ENCODE measurements around the gene SLC13A3. TPM values are rescaled to one million over a fixed set of nuclear protein-coding genes. Genes with fewer than 3 reads are reported as not detected.

SLC13A3 gene
- total RNA-seq, 1 experiment from 2014 or later, result 0.39 TPM

- peaks cover 11% of the 10 kb centered on the region for H3K27me3 Mint-ChIP-seq (ENCODE audit: insufficient read depth, unreplicated experiment)
- intact Hi-C loops (cut with micrococcal nuclease; ENCODE audit: unreplicated experiment), result no loop called here
- POLR2A ChIA-PET, result no interaction called here
- no peaks in the 10 kb centered on the region for H3K27me3 ChIP-seq (replicated peaks; ENCODE audit: control insufficient read depth, insufficient read depth, low read length)
- TF ChIP-seq CTCF (IDR thresholded peaks at IDR 0.05; ENCODE audit: insufficient read depth in 1 of 2, low read depth in 1 of 2, low read length in 1 of 2, severe bottlenecking in 1 of 2, unreplicated experiment in 1 of 2), result no peak
- DNase-seq, result no peak
- H3K4me3 ChIP-seq (ENCODE audit: low read depth, low read length), result no peak overlapping the region
- H3K9me3 Mint-ChIP-seq (ENCODE audit: unreplicated experiment), result peaks cover 41% of the 10 kb centered on the region
- BruUV-seq (replicated peaks), result no TSS peak
- CTCF ChIA-PET, result no interaction called here
- no peak overlapping the region for H3K27ac Mint-ChIP-seq (ENCODE audit: unreplicated experiment)
- H3K4me1 ChIP-seq, result no peaks in the 10 kb centered on the region
- H3K4me3 Mint-ChIP-seq (ENCODE audit: unreplicated experiment), result no peak overlapping the region
- H3K4me1 Mint-ChIP-seq (ENCODE audit: low read depth, unreplicated experiment), result no peaks in the 10 kb centered on the region
- peaks cover 5% of the 10 kb centered on the region; the same call in 1 of the 2 replicates for H3K9me3 ChIP-seq
- no peaks in the 10 kb centered on the region for H3K36me3 Mint-ChIP-seq (ENCODE audit: insufficient read depth, unreplicated experiment)
- H3K36me3 ChIP-seq (ENCODE audit: control insufficient read depth, insufficient read depth, low read length), result no peaks in the 10 kb centered on the region
Observed at GRCh38 chr20:46660487-46660886, 9.2 kb upstream of the SLC13A3 start.

DNA sequence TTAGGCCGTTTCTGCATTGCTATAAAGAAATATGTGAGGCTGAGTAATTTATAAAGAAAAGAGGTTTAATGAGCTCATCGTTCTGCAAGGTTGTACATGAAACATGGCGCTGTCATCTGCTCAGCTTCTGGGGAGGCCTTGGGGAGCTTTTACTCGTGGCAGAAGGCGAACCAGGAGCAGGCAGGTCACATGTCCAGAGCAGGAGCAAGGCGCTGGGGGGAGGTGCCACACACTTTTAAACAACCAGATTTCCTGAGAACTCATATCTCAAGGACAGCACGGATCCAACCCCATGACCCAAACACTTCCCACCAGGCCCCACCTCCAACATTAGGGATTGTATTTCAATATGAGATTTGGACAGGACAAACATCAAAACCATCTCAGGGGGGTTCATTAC, 6.4 kb upstream of the SLC13A3 start:
- no peak overlapping the region for H3K4me3 Mint-ChIP-seq (ENCODE audit: unreplicated experiment)
- no peaks in the 10 kb centered on the region for H3K36me3 ChIP-seq (ENCODE audit: control insufficient read depth, insufficient read depth, low read length)
- H3K27me3 Mint-ChIP-seq (ENCODE audit: insufficient read depth, unreplicated experiment), result peaks cover 14% of the 10 kb centered on the region
- BruUV-seq (replicated peaks), result no TSS peak
- no peak overlapping the region for H3K27ac Mint-ChIP-seq (ENCODE audit: unreplicated experiment)
- DNase-seq, result no peak
- peaks cover 41% of the 10 kb centered on the region for H3K9me3 Mint-ChIP-seq (ENCODE audit: unreplicated experiment)
- intact Hi-C loops (cut with micrococcal nuclease; ENCODE audit: unreplicated experiment), result no loop called here
- no peaks in the 10 kb centered on the region for H3K27me3 ChIP-seq (replicated peaks; ENCODE audit: control insufficient read depth, insufficient read depth, low read length)
- H3K4me1 ChIP-seq, result no peaks in the 10 kb centered on the region
- H3K4me3 ChIP-seq (ENCODE audit: low read depth, low read length), result no peak overlapping the region
- no peak for TF ChIP-seq CTCF (IDR thresholded peaks at IDR 0.05; ENCODE audit: insufficient read depth in 1 of 2, low read depth in 1 of 2, low read length in 1 of 2, severe bottlenecking in 1 of 2, unreplicated experiment in 1 of 2)
- CTCF ChIA-PET, result interaction anchor here (0.7 kb wide), 1 partner anchor 644 kb away, joined by 3 read pairs; no protein-coding TSS in a partner anchor
- POLR2A ChIA-PET, result no interaction called here
- H3K4me1 Mint-ChIP-seq (ENCODE audit: low read depth, unreplicated experiment), result no peaks in the 10 kb centered on the region
- peaks cover 5% of the 10 kb centered on the region; the same call in 1 of the 2 replicates for H3K9me3 ChIP-seq
- no peaks in the 10 kb centered on the region for H3K36me3 Mint-ChIP-seq (ENCODE audit: insufficient read depth, unreplicated experiment)

DNA sequence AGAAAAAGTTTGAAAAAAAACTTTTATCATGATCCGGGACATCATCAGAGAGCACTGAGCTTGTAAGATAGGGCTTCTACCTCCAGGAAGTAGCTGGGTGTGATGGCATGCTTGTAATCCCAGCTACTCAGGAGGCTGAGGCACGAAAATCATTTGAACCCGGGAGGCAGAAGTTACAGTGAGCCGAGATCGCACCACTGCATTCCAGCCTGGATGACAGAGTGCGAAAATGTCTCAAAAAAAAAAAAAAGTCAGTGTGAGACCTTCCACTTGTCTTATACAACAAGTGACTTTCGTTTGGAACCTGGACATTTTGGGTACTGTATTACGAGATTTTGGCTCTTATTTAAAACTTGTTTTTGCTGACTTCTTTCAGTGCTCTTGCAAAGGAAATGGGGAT, 5.9 kb upstream of the SLC13A3 start:
- no peaks in the 10 kb centered on the region for H3K36me3 ChIP-seq (ENCODE audit: control insufficient read depth, insufficient read depth, low read length)
- H3K9me3 ChIP-seq, result peaks cover 5% of the 10 kb centered on the region; the same call in 1 of the 2 replicates
- no peak overlapping the region for H3K4me3 ChIP-seq (ENCODE audit: low read depth, low read length)
- peaks cover 14% of the 10 kb centered on the region for H3K27me3 Mint-ChIP-seq (ENCODE audit: insufficient read depth, unreplicated experiment)
- no peaks in the 10 kb centered on the region for H3K4me1 ChIP-seq
- no peak overlapping the region for H3K27ac Mint-ChIP-seq (ENCODE audit: unreplicated experiment)
- no peak for TF ChIP-seq CTCF (IDR thresholded peaks at IDR 0.05; ENCODE audit: insufficient read depth in 1 of 2, low read depth in 1 of 2, low read length in 1 of 2, severe bottlenecking in 1 of 2, unreplicated experiment in 1 of 2)
- H3K36me3 Mint-ChIP-seq (ENCODE audit: insufficient read depth, unreplicated experiment), result no peaks in the 10 kb centered on the region
- DNase-seq, result no peak
- BruUV-seq (replicated peaks), result no TSS peak
- intact Hi-C loops (cut with micrococcal nuclease; ENCODE audit: unreplicated experiment), result no loop called here
- H3K9me3 Mint-ChIP-seq (ENCODE audit: unreplicated experiment), result peaks cover 41% of the 10 kb centered on the region
- no peaks in the 10 kb centered on the region for H3K4me1 Mint-ChIP-seq (ENCODE audit: low read depth, unreplicated experiment)
- ChIA-PET CTCF (interaction anchor here (0.7 kb wide), 1 partner anchor 643 kb away, joined by 3 read pairs; no protein-coding TSS in a partner anchor), POLR2A (no interaction called here)
- H3K27me3 ChIP-seq (replicated peaks; ENCODE audit: control insufficient read depth, insufficient read depth, low read length), result no peaks in the 10 kb centered on the region
- H3K4me3 Mint-ChIP-seq (ENCODE audit: unreplicated experiment), result no peak overlapping the region
